Adrenal gland (tissue), 12 donors: Measurements from ENCODE around the gene ARL15. TPM values are rescaled to one million over a fixed set of nuclear protein-coding genes. Genes with fewer than 3 reads are reported as not detected.

ENCODE experiments used
- DNase-seq, 7 donors: peaks; one replicate each; pipeline ENCODE4 v3.0.0-alpha.2; 2019 to 2020
- H3K27ac ChIP-seq, 5 donors: fragments of 200-600 bp; sonication (generic) in 4 of 5; 1 replicate in 3 of 5; 2 replicates in 2 of 5; pipeline versions ENCODE4 v1.5.1 to v1.8.0; 2016 to 2020; ENCODE audit warnings: mild to moderate bottlenecking in 1 of 5
- H3K27me3 ChIP-seq: fragments of 200-600 bp; 2 replicates; pipeline ENCODE4 v1.8.0; 2021
- H3K36me3 ChIP-seq, 2 donors: fragments of 200-600 bp; replicated peaks in 1 of 2; 1 replicate in 1 of 2; 2 replicates in 1 of 2; pipeline versions ENCODE4 v1.5.1 to v1.8.0; 2018 to 2022
- H3K4me1 ChIP-seq, 2 donors: fragments of 200-600 bp; replicated peaks in 1 of 2; 1 replicate in 1 of 2; 2 replicates in 1 of 2; pipeline versions ENCODE4 v1.5.1 to v1.8.0; 2018 to 2021
- H3K4me3 ChIP-seq, 4 donors: fragments of 200-600 bp; sonication (generic) in 3 of 4; one replicate each; pipeline ENCODE4 v1.5.1; 2016 to 2018
- H3K9me3 ChIP-seq, 3 donors: fragments of 200-600 bp; sonication (generic) in 1 of 3; replicated peaks in 1 of 3; 1 replicate in 2 of 3; 2 replicates in 1 of 3; pipeline versions ENCODE4 v1.5.1 to v1.8.0; 2016 to 2021
- POLR2A ChIP-seq, 2 donors: fragments of 450-650 bp; IDR thresholded peaks; one replicate each; pipeline ENCODE4 v1.6.1; 2017; ENCODE audit warnings: antibody characterized with exemption in 2 of 2, mild to moderate bottlenecking in 2 of 2, moderate library complexity in 1 of 2
- WGBS, 4 donors: extraction: QIAGEN DNeasy Blood & Tissue Kit in 2 of 4; methylation state at CpG; one replicate each; pipeline versions ENCODE4 v1.1.5 to v1.1.7; 2013 to 2017; 5-methylcytosine and 5-hydroxymethylcytosine counted together
- intact Hi-C, 2 donors: fragments of 100-400 bp; cut with DNase I; formaldehyde crosslinking; loops; one replicate each; pipeline versions ENCODE4 v1.14.1 to v1.15.0; 2022 to 2023
- polyA plus RNA-seq, 3 donors: library from polyadenylated mRNA; stranded (reverse); fragments of 200-250 nt in 2 of 3; fragments of 350-450 nt in 1 of 3; fragmentation: Illumina TruSeq in 1 of 3; extraction: RNeasy Lipid Tissue Mini Kit (QIAGEN cat#74804) in 1 of 3; gene quantifications; one replicate each; pipeline ENCODE4 v1.2.3, GENCODE V29; 2013 to 2014
- total RNA-seq, 9 donors: library from RNA; depleted of rRNA in 4 of 9; stranded (reverse); fragments of >200 nt in 4 of 9; fragments of 120-200 nt in 1 of 9; fragmentation: NEBNext Ultra II Directional in 1 of 9; extraction: Animal tissue kit (Norgen Biotek cat#: 25700) in 1 of 9; gene quantifications; one replicate each; pipeline versions ENCODE4 v1.1.0 to v1.2.4, GENCODE V29; 2013 to 2023
- TF ChIP-seq, protein P1 (sequence below), 6 experiments: fragments of 450-650 bp in 4 of 6; fragments of 200-600 bp in 2 of 6; sonication (generic) in 1 of 6; IDR thresholded peaks; 1 replicate in 5 of 6; 2 replicates in 1 of 6; pipeline versions ENCODE4 v1.5.1 to v1.8.0; 2016 to 2021; ENCODE audit warnings: antibody characterized with exemption in 6 of 6, mild to moderate bottlenecking in 2 of 6, moderate library complexity in 1 of 6
- donor health status: healthy with polysubstance abuse.
- donor health status: Bipolar disorder and iron deficiency.
- donor health status: DM: yes; HTN: yes; CAD: no.
- donor health status: DM: no; HTN: no; CAD: no.
- donor health status: DM: no; HTN: no; CAD: no.
- donor health status: DM: yes; HTN: yes; CAD: no.

Gene ARL15
- total and polyA plus RNA-seq, 12 donors: 12.1 to 85.6 (median 38.9) TPM

DNA sequence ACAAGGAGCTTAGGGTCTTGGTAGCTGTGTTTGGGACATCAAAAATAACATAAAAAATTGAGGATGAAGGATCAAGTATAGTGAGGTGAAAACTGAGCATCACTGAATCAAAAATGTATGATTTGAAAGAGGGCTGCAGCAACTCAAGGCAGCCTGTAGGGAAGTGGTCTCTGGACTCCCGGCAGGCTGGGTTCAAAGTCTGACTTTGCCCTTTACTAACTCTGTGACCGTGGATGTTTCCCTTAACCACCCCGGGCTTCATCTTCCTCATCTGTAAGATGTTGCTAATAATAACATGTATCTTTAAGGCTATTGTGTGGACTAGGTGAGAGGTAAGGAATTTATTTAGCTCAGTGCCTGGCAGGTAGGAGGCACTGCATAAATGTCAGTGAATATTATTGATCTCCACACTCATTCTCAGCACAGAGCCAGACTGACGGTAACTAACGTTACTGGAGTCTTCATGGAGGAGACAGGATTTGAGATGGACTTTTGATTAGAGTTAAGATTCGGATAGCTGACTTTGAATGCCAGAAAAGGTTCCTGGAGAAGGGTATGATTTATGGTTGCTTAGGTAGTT, 382.6 kb downstream of the ARL15 start:
- no peak for DNase-seq
- no peak overlapping the region for H3K27ac ChIP-seq
- 84 to 95% (median 90%) methylated on average over 6 of the region's 6 CpGs for WGBS, 4 donors
- no peak for TF ChIP-seq POLR2A (IDR thresholded peaks at IDR 0.05)
- TF ChIP-seq, protein P1, sequence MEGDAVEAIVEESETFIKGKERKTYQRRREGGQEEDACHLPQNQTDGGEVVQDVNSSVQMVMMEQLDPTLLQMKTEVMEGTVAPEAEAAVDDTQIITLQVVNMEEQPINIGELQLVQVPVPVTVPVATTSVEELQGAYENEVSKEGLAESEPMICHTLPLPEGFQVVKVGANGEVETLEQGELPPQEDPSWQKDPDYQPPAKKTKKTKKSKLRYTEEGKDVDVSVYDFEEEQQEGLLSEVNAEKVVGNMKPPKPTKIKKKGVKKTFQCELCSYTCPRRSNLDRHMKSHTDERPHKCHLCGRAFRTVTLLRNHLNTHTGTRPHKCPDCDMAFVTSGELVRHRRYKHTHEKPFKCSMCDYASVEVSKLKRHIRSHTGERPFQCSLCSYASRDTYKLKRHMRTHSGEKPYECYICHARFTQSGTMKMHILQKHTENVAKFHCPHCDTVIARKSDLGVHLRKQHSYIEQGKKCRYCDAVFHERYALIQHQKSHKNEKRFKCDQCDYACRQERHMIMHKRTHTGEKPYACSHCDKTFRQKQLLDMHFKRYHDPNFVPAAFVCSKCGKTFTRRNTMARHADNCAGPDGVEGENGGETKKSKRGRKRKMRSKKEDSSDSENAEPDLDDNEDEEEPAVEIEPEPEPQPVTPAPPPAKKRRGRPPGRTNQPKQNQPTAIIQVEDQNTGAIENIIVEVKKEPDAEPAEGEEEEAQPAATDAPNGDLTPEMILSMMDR (IDR thresholded peaks at IDR 0.05): no peak
- H3K27me3 ChIP-seq: no peaks in the 10 kb centered on the region
- no peaks in the 10 kb centered on the region for H3K9me3 ChIP-seq
- intact Hi-C loops: no loop called here
- peaks cover 5 to 7% of the 10 kb centered on the region in 2 donors for H3K4me1 ChIP-seq
- no peak overlapping the region for H3K4me3 ChIP-seq
- H3K36me3 ChIP-seq: no peaks in the 10 kb centered on the region

DNA sequence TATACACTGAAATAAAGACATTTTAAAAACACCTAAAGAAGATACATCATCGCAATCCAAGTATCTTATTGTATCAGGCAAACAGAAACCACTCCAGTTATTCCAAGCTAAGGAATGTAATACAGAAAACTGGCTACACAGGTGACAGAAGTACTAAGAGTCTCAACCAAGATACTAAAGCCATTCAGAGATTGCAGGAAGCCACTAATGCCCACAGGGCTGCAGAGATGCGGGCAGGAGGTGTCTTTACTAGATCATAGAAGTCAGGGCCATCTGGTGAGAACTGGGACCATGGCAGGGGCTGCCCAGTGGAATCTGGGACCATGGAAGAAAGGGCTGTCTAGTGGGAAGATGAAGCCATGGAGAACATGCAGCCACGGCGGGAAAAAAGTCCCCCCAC, 384.3 kb downstream of the ARL15 start:
- no peak for DNase-seq
- no peaks in the 10 kb centered on the region for H3K9me3 ChIP-seq
- no peaks in the 10 kb centered on the region for H3K27me3 ChIP-seq
- no peak overlapping the region for H3K27ac ChIP-seq
- no peaks in the 10 kb centered on the region for H3K36me3 ChIP-seq
- intact Hi-C loops: no loop called here
- H3K4me3 ChIP-seq: no peak overlapping the region
- peaks cover 5 to 7% of the 10 kb centered on the region in 2 donors for H3K4me1 ChIP-seq
- no peak for TF ChIP-seq POLR2A (IDR thresholded peaks at IDR 0.05)
- TF ChIP-seq, protein P1 (IDR thresholded peaks at IDR 0.05): no peak
- WGBS, 4 donors: 90 to 99% (median 96%) methylated on average over 4 of the region's 4 CpGs

DNA sequence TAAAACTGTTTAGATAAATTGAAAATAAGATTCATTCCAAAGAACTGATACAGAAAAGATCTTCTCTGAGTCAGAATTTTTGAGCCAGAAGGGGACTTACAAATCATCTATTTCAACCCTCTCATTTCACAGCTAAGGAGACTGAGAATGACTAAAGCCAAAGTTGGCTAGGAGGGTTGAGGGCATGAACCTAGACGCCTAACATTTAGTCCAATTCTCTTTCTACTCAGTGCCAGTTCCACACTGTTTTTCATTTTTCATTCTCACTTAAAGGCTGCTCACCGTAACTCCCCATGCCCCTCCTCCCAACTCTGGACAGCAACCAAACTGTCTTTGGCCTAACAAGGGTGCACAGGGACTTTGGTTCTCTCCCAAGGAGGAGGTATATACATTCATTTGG, 386.0 kb downstream of the ARL15 start:
- no peak for DNase-seq
- Histone ChIP-seq H3K27ac (no peak overlapping the region), H3K9me3 (no peaks in the 10 kb centered on the region), H3K4me3 (no peak overlapping the region), H3K36me3 (no peaks in the 10 kb centered on the region), H3K4me1 (peaks cover 5 to 7% of the 10 kb centered on the region in 2 donors), H3K27me3 (no peaks in the 10 kb centered on the region)
- TF ChIP-seq, protein P1 (IDR thresholded peaks at IDR 0.05): no peak
- TF ChIP-seq POLR2A (IDR thresholded peaks at IDR 0.05): no peak
- 47 to 62% (median 54%) methylated on average over 2 of the region's 2 CpGs for WGBS, 4 donors
- intact Hi-C loops: loop anchor here in 1 of 2 donors (5.0 kb wide), 1 partner anchor 33 kb away; no protein-coding TSS in a partner anchor

DNA sequence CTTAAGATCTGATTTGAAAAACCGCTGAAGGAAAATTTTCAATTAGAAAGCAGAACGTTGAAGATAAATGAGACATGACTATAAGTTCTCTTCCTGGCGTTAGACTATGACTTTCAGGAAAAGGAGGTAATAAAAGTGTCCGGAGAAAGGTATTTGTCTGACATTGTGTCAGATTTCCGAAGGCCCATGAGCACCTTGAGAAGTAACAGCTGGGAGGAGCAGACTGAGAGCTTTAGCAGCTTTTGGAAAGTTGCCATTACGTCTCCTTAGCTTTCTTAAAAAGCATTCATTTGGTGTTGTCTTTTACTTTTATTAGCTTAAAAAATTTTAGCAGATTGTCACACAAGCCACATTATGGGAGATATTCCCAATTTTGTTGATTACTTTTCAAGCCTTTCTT, 386.4 kb downstream of the ARL15 start:
- intact Hi-C loops: loop anchor here in 1 of 2 donors (5.0 kb wide), 1 partner anchor 33 kb away; no protein-coding TSS in a partner anchor
- no peaks in the 10 kb centered on the region for H3K36me3 ChIP-seq
- no peak for TF ChIP-seq POLR2A (IDR thresholded peaks at IDR 0.05)
- TF ChIP-seq, protein P1 (IDR thresholded peaks at IDR 0.05): no peak
- no peak overlapping the region for H3K4me3 ChIP-seq
- H3K4me1 ChIP-seq: peaks cover 4 to 5% of the 10 kb centered on the region in 2 donors
- H3K27ac ChIP-seq: no peak overlapping the region
- no peak for DNase-seq
- H3K27me3 ChIP-seq: no peaks in the 10 kb centered on the region
- H3K9me3 ChIP-seq: no peaks in the 10 kb centered on the region
- 71 to 82% (median 75%) methylated on average over 6 of the region's 6 CpGs for WGBS, 4 donors
